CD4-positive, alpha-beta T cell treated with Interleukin-2 at 100 ng/mL for 4 hours (primary cell): ENCODE data around the gene GPN2.
"Not testable (repeated sequence)": the region's sequence is repeated elsewhere in the genome, so short reads cannot be mapped to it uniquely, and the experiment has no call there.

Experiments
- DNase-seq: peaks from one replicate; pipeline ENCODE4 v3.0.0-alpha.2; 2020; ENCODE audit warnings: low spot score

The GPN2 gene

GRCh38 chr1:26900815-26901511, 10.9 kb upstream of the GPN2 start:
- DNase-seq: no peak

- peak; percentile 91 for DNase-seq
These were observed 10.1 kb upstream of the GPN2 start, which contains the start of gene GPATCH3 for GRCh38 chr1:26900001-26900814. GPATCH3 (minus strand) TSS chr1:26900467; CDS start chr1:26900442, 25 bp downstream.

- no peak for DNase-seq
These were observed 7.3 kb upstream of the GPN2 start for GRCh38 chr1:26897351-26897750.

GRCh38 chr1:26894263-26894662, 4.2 kb upstream of the GPN2 start:
- DNase-seq: no peak

- no peak for DNase-seq
These were observed 349 bp upstream of the GPN2 start for GRCh38 chr1:26890467-26890796.

- no peak for DNase-seq
These were observed 1.9 kb downstream of the GPN2 start for GRCh38 chr1:26888231-26888630.

GRCh38 chr1:26887125-26887524, 3.0 kb downstream of the GPN2 start:
- peak; percentile 35 for DNase-seq

GRCh38 chr1:26882696-26883463, 7.2 kb downstream of the GPN2 start:
- no peak for DNase-seq

- not testable (repeated sequence) for DNase-seq
These were observed 8.5 kb downstream of the GPN2 start for GRCh38 chr1:26881611-26882010.

GRCh38 chr1:26879793-26880192, 10.3 kb downstream of the GPN2 start:
- no peak for DNase-seq

GRCh38 chr1:26877326-26877725, 12.8 kb downstream of the GPN2 start:
- DNase-seq: no peak

- DNase-seq: no peak
These were observed 15.2 kb downstream of the GPN2 start for GRCh38 chr1:26874896-26875295.

- not testable (repeated sequence) for DNase-seq
These were observed 17.0 kb downstream of the GPN2 start for GRCh38 chr1:26873097-26873496.

- peak; percentile 96 for DNase-seq
These were observed 25.2 kb downstream of the GPN2 start for GRCh38 chr1:26864610-26865480.

- no peak for DNase-seq
These were observed 26.4 kb downstream of the GPN2 start for GRCh38 chr1:26863685-26864077.

GRCh38 chr1:26862781-26863684, 27.1 kb downstream of the GPN2 start, which contains the start of gene SFN:
SFN (plus strand) TSS chr1:26863149; CDS start chr1:26863213, 64 bp downstream.
- DNase-seq: peak; percentile 69

- DNase-seq: no peak
These were observed 28.1 kb downstream of the GPN2 start for GRCh38 chr1:26861889-26862378.

GRCh38 chr1:26861286-26861701, 28.8 kb downstream of the GPN2 start:
- DNase-seq: no peak

- DNase-seq: no peak
These were observed 31.0 kb downstream of the GPN2 start for GRCh38 chr1:26858891-26859640.

GRCh38 chr1:26858160-26858559, 31.9 kb downstream of the GPN2 start:
- DNase-seq: no peak
